OCI-M2 (cell line): Measurements from ENCODE around the gene WDR33.
"Not testable (repeated sequence)": the region's sequence is repeated elsewhere in the genome, so short reads cannot be mapped to it uniquely, and the experiment has no call there.

Source experiments
- DNase-seq: peaks from one replicate; lab custom pipeline; 2025; ENCODE audit not compliant: unreplicated experiment; lab: John Stamatoyannopoulos, UW

WDR33 gene

DNA sequence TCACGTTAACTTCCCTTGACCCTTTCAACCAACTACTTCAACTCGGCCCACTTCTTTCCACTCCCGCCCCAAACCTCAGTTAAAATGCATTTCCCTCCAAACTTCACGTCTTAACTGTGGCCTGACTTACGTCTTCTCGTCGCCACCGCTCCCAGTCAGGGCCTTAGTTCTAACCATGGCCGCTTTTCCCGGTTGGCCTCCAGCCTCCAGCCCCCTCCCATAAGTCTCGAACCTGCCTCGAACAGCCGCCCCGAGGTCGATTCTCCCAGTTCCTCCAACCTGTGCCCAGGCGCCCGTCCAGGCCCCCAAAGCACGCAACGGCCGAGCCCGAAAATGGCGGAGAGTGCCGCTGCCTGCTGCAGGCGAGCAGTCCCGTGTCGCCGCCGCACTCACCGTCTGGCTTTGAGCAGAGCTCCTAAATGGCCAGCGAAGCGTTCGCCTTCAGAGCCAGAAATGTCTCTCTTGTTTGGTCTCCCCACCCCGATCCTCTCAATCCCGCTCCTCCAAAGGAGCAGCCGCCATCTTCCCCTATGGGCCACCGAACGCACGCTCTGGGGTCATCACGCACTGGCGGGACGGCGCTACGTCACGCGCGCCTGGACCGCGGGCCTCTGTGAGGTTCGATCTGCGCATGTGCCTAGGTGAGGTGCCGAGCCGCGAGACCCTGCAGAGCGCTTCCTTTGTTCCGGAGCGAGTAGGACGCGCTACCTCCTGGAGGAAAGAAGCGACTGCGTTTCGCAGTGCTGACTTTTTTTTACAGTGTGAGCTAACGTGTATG lies at the start of gene WDR33:
WDR33 (minus strand) TSS at position 553 of the 778 bp plus-strand sequence. CDS start 40,190 bp downstream, outside the sequence.
- peak; percentile 66 for DNase-seq

DNA sequence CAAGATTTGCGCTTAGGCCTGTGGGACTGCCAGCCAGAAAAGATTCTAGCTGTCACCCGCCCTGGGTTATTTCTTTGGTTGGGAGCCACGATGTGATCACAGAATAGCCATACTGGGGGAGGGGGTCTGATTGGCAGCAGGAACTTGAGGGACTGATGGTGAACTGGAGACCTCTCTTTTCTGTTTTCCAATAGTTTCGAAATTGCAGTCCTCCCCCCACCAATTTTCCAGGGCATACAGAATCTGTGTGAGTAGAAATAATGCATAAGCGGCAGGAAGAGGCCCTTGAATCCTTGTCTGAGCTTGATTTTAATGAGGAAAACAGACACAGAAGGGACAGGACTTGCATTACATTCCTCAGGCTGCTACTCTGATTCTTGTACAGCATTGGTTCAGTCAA lies 49.2 kb upstream of the WDR33 start:
- no peak for DNase-seq

DNA sequence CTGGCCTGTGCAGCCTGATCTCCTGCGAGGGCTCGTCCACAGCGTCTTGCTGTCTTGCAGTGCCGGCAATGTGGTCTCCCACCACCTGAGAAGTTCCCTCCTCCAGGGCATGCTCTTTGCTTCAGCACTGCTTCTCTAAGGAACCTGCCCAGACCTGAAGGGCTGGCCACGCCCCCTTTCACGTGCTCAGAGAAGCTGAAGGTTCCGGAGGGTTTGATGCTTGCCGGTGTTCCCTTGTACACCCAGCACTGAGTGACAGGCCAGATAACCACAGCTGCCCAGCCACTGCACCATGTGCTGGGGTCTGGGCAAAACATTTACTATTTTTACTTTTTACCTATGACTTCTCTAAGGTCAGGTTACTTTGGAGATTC lies 48.7 kb upstream of the WDR33 start:
- no peak for DNase-seq

DNA sequence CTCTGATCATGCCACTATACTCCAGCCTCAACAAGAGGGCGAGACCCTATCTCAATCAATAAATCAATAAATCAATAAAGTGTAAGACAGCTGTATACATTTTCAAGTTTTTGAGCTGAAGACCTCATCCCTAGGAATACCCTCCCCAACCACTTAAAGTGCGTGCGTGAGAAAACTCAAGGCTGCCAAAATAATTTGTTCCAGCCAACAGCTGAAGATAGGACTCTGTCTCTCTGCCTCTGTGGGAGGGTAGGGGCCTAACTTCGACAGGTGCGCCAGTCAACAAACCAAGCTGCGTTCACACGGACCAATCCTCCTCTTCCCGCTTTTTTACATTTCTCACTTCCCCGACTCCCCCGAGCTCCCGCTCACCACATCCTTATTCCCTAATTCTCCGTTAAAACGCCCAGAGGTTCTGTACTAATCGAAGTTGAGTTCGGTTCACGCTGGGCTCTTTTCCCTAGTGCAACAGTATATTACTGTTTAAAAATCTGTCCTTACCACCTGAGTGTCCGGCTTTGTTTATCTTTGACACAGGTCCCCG lies 46.4 kb upstream of the WDR33 start:
- DNase-seq, result no peak

DNA sequence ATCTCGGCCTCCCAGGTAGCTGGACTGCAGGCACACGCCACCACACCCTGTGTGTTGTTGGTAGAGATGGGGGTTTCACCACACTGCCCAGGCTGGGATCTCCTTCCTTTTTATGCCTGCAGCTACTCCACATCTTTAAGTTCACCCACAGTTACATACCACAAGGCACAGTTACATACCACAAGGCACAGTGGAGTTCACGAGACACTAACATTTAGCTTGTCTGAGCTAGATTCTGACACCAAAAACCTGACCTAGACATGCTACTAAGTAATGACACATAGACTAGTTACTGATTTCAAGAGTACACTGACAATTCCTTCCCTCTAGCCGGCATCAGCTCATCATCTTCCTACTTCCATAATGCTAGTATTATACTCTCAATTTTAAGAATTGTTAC lies 42.7 kb upstream of the WDR33 start:
- no peak for DNase-seq

DNA sequence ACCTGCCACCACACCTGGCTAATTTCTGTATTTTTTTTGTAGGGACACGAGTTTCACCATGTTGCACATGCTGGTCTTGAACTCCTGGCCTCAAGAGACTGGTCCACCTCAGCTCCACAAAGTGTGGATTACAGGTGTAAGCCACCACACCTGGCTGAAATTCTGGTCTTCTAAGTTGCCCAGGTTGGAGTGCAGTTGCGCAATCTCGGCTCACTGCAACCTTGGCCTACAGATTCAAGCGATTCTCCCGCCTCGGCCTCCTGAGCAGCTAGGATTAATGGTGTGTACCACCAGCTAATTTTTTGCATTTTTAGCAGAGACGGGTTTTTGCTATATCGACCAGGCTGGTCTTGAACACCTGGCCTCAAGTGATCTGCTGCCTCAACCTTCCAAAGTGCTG lies 41.4 kb upstream of the WDR33 start:
- no peak for DNase-seq

DNA sequence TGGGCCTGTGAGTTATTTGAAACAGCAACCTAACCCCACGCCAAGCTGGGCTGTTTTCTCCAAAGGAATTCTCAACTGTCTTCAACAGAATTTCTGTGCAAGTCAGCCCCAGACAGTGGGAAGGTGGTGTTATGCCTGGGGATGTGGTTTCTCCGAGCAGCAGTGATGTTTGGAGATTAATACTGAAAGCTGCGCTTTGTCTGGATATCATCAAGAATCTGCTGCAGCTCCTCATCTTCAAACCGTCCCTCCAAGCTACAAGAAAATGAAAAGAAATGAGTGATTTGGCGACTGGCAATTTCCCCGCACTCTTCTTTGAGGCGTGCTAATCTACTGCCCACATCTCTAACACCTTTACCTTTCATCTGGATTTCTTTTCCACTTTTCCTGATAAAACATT lies 37.0 kb upstream of the WDR33 start:
- no peak for DNase-seq

DNA sequence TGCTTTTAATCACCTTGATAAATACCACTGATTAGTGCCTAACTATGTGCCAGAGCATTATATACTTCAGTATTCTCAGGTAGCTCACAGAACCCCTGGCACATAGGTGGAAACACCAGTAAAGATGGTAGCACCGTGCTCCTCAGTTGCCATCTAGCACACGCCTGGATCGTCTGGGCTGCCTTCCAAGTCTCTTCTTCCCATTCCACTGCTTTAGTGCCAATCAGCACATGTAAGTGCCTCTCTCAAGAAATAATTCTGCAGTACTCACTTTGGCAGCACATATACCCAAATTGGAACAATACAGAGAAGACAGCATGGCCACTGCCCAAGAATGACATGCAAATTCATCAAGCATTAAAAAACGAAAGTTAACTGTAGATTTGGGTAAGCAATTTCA lies 34.0 kb upstream of the WDR33 start:
- no peak for DNase-seq

DNA sequence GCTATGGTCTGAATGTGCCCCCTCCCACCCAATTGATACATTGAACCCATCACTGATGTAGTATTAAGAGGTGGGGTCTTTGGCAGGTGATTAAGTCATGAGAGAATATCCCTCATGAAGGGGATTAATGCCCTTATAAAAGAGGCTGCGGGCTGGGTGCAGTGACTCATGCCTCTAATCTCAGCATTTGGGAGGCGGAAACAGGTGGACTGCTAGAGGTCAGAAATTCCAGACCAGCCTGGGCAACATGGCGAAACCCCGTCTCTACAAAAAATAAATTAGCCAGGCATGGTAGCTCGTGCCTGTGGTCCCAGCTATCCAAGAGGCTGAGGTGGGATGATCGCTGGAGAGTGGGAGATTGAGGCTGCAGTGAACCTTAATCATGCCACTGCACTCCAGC lies 32.7 kb upstream of the WDR33 start:
- no peak for DNase-seq

DNA sequence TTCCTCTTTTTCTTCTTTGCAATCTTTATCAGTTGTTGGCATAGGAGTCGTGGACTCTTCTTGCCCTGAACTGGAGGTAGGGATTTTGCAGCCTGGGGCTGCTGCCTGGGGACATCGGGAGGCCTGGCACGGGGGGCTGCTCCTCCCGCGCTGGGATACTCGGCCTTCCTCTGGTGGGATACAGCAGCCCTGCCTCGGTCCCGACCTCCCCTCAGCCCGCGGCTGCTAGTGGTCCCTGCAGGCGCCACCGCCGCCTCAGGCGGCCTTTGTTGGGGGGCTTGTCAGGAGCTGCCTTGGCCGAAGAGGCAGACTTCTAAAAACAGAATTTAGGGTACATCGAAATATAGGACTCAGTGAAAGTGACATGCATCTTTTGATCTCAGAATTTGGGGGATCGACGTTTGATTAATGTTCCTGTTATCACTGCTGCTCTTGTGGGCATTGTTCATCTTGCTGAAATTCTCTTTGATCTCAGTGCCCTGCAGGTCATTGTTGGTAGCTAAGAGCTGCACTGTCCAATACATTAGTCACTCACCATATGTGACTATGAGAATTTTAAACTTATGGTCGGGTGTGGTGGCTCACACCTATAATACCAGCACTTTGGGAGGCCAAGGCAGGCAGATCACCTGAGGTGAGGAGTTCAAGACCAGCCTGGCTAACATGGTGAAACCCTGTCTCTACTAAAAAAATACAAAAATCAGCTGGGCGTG lies 30.7 kb upstream of the WDR33 start:
- DNase-seq, result no peak

DNA sequence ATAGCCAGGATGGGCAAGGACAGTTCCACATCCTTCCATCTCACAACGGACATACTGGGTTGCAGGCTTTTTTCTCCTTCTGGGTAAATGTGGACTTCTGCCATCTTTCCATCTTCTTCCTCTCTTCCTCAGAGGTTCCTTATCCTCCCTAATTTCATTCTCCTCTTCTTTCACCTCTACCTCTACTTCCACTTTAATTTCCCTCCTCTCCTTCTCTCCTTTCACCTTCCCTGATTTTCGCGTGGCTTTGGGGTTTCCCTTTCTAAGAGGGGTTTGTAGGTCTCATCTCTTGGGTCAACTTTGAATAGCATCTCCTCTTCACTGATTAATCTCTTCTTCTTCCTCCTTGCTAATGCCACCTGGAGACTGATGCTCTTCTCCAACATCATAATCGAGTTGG lies 29.9 kb upstream of the WDR33 start:
- DNase-seq, result no peak

DNA sequence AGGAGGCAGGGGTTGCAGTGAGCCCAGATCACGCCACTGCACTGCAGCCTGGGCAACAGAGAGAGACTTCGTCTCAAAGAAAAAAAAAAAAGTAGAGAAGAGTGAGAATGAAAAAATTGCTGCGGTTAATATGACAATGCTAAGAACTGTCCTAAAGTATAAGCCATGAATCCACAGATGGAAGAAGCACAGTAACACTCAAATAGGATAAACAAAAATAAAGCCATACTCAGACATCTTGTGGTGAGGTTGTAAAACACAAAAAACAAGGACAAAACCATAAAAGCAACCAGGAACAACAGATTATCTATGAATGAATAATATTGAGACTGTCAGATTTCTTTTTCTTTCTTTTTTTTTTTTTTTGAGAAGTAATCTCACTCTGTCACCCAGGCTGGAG lies 24.0 kb upstream of the WDR33 start:
- DNase-seq, result no peak

DNA sequence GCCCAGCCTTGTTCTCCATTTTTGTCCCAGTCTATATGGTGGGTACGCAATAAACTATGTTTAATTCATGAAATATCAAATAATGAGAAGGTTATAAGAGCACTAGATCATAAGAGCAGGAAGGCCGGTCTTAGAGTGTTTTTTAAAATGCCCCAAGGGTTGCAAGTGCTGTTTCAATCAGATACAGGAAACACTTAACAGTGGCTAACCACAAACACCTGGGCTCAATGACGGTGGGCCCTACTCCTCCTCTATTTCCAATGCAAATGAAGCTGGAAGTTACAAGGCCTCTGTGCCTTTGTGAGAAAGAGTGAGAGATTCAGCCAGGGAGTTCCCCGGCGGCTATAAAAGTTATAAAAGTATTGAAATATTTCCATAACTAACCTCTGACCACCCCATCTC lies 18.9 kb upstream of the WDR33 start:
- DNase-seq, result no peak

DNA sequence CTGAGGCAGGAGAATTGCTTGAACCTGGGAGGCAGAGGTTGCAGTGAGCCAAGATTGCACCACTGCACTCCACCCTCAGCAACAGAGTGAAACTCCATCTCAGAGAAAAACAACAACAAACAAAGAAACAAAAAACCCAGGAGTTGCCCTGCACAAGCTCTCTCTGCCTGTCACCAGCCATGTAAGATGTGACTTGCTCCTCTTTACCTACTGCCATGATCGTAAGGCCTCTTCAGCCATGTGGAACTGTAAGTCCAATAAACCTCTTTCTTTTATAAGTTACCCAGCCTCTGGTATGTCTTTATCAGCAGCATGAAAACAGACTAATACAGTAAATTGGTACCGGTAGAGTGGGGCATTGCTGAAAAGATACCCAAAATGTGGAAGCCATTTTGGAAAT lies 15.7 kb upstream of the WDR33 start:
- not testable (repeated sequence) for DNase-seq

DNA sequence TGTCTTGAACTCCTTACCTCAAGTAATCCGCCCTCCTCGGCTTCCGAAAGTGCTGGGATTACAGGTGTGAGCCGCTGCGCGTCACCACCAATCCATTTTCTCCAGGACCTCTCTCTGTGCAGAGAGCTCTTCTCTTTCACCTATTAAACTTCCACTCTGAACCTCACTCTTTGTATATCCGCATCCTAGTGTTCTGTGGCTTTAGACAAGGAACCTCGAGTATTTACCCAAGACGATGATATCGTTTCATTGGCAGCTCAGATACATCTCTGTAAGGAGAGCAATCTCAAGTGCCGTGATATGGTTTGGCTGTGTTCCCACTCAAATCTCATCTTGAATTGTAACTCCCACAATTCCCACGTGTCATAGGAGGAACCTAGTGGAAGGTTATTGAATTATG lies 15.1 kb upstream of the WDR33 start:
- DNase-seq, result no peak

DNA sequence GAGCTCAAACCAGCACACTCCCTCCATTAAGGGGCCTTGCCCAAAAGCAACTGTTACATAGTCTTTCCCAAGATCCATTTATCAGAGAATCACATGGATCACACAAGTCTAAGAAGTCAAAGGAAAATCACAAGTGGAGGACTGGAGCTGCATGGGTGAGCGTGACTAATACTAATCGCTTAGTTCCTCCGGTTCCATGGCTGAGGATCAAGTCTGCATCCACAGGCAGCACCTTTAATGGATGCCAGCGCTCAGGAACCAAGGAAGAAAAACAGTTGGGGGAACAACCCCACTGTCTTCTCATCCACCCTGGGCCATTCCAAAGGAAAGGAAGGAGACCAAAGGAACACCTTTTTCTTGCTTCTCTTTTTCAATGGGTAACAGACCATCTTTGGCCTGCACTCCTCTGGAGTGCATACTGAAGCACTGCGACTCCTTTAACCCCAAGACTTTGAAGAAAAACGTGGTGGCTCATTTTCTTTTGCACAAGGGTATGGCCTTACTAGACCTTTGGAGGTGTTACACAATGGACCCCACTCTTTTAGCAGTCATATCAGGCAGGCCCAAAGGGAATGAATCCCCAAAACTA lies 9.2 kb upstream of the WDR33 start:
- DNase-seq, result no peak

DNA sequence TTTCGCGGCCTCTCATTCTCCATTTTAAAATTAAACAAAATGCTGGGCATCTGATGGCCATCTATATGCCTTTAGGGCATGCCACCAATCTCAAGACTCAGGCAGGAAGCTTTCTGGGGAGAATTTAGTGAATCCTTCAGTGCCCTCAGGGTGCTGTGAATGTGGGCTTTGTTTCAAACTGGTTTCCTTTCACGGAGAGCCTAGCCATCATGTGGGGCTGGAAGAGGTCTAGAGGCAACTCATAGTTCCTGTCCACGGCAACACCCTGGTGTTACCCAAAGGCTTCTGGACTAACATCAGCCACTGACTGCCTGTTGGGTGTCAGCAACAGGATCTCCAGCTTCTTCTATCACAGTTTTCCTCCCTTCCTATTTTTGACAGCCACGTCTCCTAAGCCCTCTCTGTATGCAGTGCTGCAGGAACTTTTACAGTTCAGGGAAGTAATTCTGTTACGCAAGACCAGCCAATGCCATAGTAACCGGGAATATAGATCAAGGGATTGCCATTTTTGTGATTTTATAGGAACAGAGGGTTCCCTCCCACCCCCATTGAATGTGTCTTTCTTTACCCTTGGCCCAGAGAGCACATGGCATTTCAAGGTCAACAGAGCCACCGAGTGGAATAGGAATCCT lies 7.9 kb upstream of the WDR33 start:
- no peak for DNase-seq

DNA sequence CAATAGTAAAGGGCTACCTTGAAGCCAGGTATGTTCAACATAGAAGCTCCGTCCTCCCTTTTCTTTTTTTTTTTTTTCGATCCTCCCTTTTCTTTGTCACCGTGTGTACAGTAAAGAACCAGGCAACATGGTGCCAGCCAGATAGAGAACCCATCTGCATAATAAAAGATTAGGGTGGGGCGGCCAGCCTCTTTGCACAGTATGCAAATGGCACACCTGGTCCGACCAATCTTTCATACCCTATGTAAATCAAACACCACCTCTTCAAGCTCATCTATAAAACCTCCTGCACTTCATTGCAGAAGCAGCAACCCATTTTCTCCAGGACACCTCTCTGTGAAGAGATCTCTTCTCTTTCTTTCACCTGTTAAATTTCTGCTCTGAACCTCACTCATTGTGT lies 7.3 kb upstream of the WDR33 start:
- no peak for DNase-seq

DNA sequence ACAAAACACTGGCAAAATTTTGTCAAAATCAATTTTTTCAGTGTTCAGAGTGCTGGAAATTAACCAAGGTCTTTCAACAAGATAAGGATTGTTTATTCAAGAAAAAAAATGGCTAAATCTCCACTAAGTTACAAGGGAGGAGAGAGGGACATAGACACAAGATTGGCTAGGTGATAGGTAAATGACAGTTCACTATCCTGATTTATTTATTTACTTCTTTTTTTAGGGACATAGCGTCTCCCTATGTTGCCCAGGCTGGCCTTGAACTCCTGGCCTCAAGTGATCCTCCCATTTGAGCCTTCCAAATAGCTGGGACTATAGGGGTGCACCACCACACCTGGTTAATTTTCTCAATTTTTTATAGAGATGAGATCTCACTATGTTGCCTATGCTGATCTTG lies 3.7 kb upstream of the WDR33 start:
- DNase-seq, result no peak

DNA sequence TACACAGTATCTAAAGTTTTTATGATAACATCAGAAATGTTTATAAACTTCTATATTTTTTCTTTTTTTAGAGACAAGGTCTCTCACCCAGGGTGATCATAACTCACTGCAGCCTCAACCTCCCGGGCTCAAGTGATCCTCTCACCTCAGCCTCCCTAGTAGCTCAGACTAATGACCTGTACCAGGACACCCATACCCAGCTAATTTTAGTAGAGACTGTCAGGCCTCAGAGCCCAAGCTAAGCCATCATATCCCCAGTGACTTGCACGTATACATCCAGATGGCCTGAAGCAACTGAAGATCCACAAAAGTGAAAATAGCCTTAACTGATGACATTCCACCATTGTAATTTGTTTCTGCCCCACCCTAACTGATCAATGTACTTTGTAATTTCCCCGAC lies 1.5 kb upstream of the WDR33 start:
- DNase-seq, result not testable (repeated sequence)
